ENCODE results near the gene GHDC. TPM values are rescaled to one million over a fixed set of nuclear protein-coding genes. Genes with fewer than 3 reads are reported as not detected.
A peak's percentile ranks its signal among the peaks of the same experiment; 100 is the strongest.

GHDC gene
- total RNA-seq, 4 donors from 2014 or later = 14.6 to 51.8 (median 20.7) TPM

- no peak for DNase-seq (ENCODE audit: low spot score in 2 of 2)
- WGBS, 2 donors = 8 to 21% methylated on average over 1 of the region's 1 CpG
These were observed 15.0 kb downstream of the GHDC start for GRCh38 chr17:42179335-42179734.

GRCh38 chr17:42178817-42179216 is 15.5 kb downstream of the GHDC start:
- intact Hi-C loops (cut with DNase I; ENCODE audit: low total_unique reads) = no loop called here
- no peak overlapping the region for H3K4me3 ChIP-seq (ENCODE audit: low read depth, poor library complexity, severe bottlenecking)
- no peak for TF ChIP-seq POLR2A (IDR thresholded peaks at IDR 0.05)
- peak in 1 of 3 donors; percentile 46 for TF ChIP-seq CTCF (IDR thresholded peaks at IDR 0.05)
- 52 to 67% methylated on average over 13 to 14 of the region's 14 CpGs for WGBS, 2 donors
- no peak for DNase-seq (ENCODE audit: low spot score in 2 of 2)

More at GRCh38 chr17:42179335-42179734, 15.0 kb downstream of the GHDC start:
- no peak overlapping the region for H3K4me3 ChIP-seq (ENCODE audit: low read depth, poor library complexity, severe bottlenecking)
- intact Hi-C loops (cut with DNase I; ENCODE audit: low total_unique reads) = no loop called here
- no peak for TF ChIP-seq CTCF (IDR thresholded peaks at IDR 0.05)

- 92 to 96% methylated on average over 2 of the region's 2 CpGs for WGBS, 2 donors
- no peak for DNase-seq (ENCODE audit: low spot score in 2 of 2)
- TF ChIP-seq CTCF (IDR thresholded peaks at IDR 0.05) = no peak
- H3K4me3 ChIP-seq (ENCODE audit: low read depth, poor library complexity, severe bottlenecking) = no peak overlapping the region
- intact Hi-C loops (cut with DNase I; ENCODE audit: low total_unique reads) = no loop called here
These were observed 16.6 kb downstream of the GHDC start for GRCh38 chr17:42177684-42178083.

GRCh38 chr17:42174126-42174783 is 20.0 kb downstream of the GHDC start:
- no peak for DNase-seq (ENCODE audit: low spot score in 2 of 2)
- WGBS, 2 donors = 62 to 74% methylated on average over 8 to 14 of the region's 14 CpGs
- intact Hi-C loops (cut with DNase I; ENCODE audit: low total_unique reads) = no loop called here
- TF ChIP-seq CTCF (IDR thresholded peaks at IDR 0.05) (no peak), POLR2A (IDR thresholded peaks at IDR 0.05) (no peak)
- no peak overlapping the region for H3K4me3 ChIP-seq (ENCODE audit: low read depth, poor library complexity, severe bottlenecking)

GRCh38 chr17:42171831-42172230 is 22.5 kb downstream of the GHDC start:
- WGBS, 2 donors = 44 to 60% methylated on average over 9 to 10 of the region's 11 CpGs
- intact Hi-C loops (cut with DNase I; ENCODE audit: low total_unique reads) = no loop called here
- DNase-seq (ENCODE audit: low spot score in 2 of 2) = no peak
- TF ChIP-seq POLR2A (IDR thresholded peaks at IDR 0.05) (no peak), CTCF (IDR thresholded peaks at IDR 0.05) (no peak)
- no peak overlapping the region for H3K4me3 ChIP-seq (ENCODE audit: low read depth, poor library complexity, severe bottlenecking)

GRCh38 chr17:42169351-42169750 is 24.9 kb downstream of the GHDC start:
- 94 to 95% methylated on average over 15 to 28 of the region's 29 CpGs for WGBS, 2 donors
- no peak overlapping the region for H3K4me3 ChIP-seq (ENCODE audit: low read depth, poor library complexity, severe bottlenecking)
- intact Hi-C loops (cut with DNase I; ENCODE audit: low total_unique reads) = no loop called here
- TF ChIP-seq CTCF (IDR thresholded peaks at IDR 0.05) = no peak
- no peak for TF ChIP-seq POLR2A (IDR thresholded peaks at IDR 0.05)
- no peak for DNase-seq (ENCODE audit: low spot score in 2 of 2)
